ENCODE measurements around the gene CPNE7.

Gene CPNE7

GRCh38 chr16:89545831-89546574, 29.6 kb upstream of the CPNE7 start:
- Histone ChIP-seq H3K27me3 (ENCODE audit: control insufficient read depth, insufficient read depth, low read length) (no peaks in the 10 kb centered on the region), H3K4me3 (ENCODE audit: low read depth, low read length) (no peak overlapping the region), H2AFZ (no peak overlapping the region), H3K4me2 (ENCODE audit: low read length) (no peak overlapping the region), H3K9me3 (ENCODE audit: control insufficient read depth, low read length) (no peaks in the 10 kb centered on the region), H3K36me3 (ENCODE audit: control insufficient read depth, insufficient read depth, low read length) (no peaks in the 10 kb centered on the region), H3K9ac (no peak overlapping the region), H3K79me2 (peaks cover 2% of the 10 kb centered on the region), H3K27ac (no peak overlapping the region), H3K4me1 (no peaks in the 10 kb centered on the region)
- TF ChIP-seq, protein P1, sequence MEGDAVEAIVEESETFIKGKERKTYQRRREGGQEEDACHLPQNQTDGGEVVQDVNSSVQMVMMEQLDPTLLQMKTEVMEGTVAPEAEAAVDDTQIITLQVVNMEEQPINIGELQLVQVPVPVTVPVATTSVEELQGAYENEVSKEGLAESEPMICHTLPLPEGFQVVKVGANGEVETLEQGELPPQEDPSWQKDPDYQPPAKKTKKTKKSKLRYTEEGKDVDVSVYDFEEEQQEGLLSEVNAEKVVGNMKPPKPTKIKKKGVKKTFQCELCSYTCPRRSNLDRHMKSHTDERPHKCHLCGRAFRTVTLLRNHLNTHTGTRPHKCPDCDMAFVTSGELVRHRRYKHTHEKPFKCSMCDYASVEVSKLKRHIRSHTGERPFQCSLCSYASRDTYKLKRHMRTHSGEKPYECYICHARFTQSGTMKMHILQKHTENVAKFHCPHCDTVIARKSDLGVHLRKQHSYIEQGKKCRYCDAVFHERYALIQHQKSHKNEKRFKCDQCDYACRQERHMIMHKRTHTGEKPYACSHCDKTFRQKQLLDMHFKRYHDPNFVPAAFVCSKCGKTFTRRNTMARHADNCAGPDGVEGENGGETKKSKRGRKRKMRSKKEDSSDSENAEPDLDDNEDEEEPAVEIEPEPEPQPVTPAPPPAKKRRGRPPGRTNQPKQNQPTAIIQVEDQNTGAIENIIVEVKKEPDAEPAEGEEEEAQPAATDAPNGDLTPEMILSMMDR (IDR thresholded peaks at IDR 0.05), result no peak

DNA sequence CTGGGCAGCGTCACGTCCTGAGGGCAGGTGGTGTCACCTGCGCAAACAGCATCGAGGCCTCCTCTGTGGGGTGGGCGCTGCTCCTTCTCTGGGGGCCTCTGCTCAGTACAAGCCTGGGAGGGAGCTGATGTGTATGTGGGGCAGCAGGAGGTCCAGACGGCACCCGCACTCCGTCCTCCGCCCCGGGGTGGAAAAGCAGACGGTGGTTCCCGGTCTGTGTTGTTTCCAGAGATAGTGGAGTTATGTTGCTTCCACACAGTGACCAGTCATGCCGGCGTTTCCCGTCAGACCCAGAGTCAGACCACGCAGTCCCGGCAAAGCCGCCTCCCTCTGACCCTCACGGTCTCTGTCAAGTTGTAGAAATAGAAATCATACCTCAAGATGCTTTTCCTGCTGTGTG, 28.8 kb upstream of the CPNE7 start:
- Histone ChIP-seq H3K9me3 (ENCODE audit: control insufficient read depth, low read length) (no peaks in the 10 kb centered on the region), H3K4me3 (ENCODE audit: low read depth, low read length) (no peak overlapping the region), H3K27ac (no peak overlapping the region), H3K27me3 (ENCODE audit: control insufficient read depth, insufficient read depth, low read length) (no peaks in the 10 kb centered on the region), H3K9ac (no peak overlapping the region), H3K4me2 (ENCODE audit: low read length) (no peak overlapping the region), H3K79me2 (peaks cover 2% of the 10 kb centered on the region), H2AFZ (no peak overlapping the region), H3K4me1 (no peaks in the 10 kb centered on the region), H3K36me3 (ENCODE audit: control insufficient read depth, insufficient read depth, low read length) (no peaks in the 10 kb centered on the region)
- TF ChIP-seq, protein P1 (IDR thresholded peaks at IDR 0.05), result no peak

DNA sequence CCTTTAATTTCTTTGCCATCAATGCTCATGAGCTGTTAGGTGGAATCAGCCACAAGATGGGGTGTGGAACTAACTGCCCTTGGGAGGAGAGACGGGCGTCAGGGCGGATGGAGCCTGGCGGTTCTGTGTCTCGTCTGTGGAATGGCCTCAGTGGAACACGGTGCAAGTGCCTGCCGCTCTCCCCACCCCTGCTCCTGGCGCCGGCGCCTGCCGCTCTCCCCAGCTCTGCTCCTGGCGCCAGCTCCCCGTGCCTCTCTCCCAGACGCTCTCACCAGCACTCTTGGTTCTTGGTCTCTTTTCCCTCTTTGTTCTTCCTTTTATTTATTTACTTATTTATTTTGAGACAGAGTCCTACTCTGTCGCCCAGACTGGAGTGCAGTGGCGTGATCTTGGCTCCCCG, 28.3 kb upstream of the CPNE7 start:
- Histone ChIP-seq H3K27ac (no peak overlapping the region), H3K9ac (no peak overlapping the region), H3K9me3 (ENCODE audit: control insufficient read depth, low read length) (no peaks in the 10 kb centered on the region), H3K4me3 (ENCODE audit: low read depth, low read length) (no peak overlapping the region), H3K36me3 (ENCODE audit: control insufficient read depth, insufficient read depth, low read length) (no peaks in the 10 kb centered on the region), H2AFZ (no peak overlapping the region), H3K27me3 (ENCODE audit: control insufficient read depth, insufficient read depth, low read length) (no peaks in the 10 kb centered on the region), H3K79me2 (peaks cover 2% of the 10 kb centered on the region), H3K4me1 (no peaks in the 10 kb centered on the region), H3K4me2 (ENCODE audit: low read length) (no peak overlapping the region)
- TF ChIP-seq, protein P1 (IDR thresholded peaks at IDR 0.05), result no peak

DNA sequence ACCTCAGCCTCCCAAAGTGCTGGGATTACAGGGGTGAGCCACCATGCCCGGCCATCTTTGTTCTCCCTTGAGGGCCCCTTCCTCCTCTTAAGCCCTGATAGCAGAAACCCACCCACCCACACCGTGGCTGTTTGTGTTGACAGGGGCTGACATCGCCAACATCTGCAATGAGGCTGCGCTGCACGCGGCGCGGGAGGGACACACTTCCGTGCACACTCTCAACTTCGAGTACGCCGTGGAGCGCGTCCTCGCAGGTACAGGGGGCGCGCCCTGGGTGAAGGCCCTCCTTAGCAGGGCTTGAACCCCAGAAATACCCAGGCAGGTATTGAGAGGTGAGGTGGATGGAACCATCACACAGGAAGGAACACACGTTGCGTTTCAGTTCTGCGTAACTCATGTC, 27.7 kb upstream of the CPNE7 start:
- Histone ChIP-seq H3K27ac (no peak overlapping the region), H3K9me3 (ENCODE audit: control insufficient read depth, low read length) (no peaks in the 10 kb centered on the region), H3K4me1 (no peaks in the 10 kb centered on the region), H3K4me2 (ENCODE audit: low read length) (no peak overlapping the region), H2AFZ (no peak overlapping the region), H3K79me2 (peaks cover 2% of the 10 kb centered on the region), H3K27me3 (ENCODE audit: control insufficient read depth, insufficient read depth, low read length) (no peaks in the 10 kb centered on the region), H3K36me3 (ENCODE audit: control insufficient read depth, insufficient read depth, low read length) (no peaks in the 10 kb centered on the region), H3K4me3 (ENCODE audit: low read depth, low read length) (no peak overlapping the region), H3K9ac (no peak overlapping the region)
- TF ChIP-seq, protein P1 (IDR thresholded peaks at IDR 0.05), result no peak
